Anterior cingulate cortex (tissue), 58 donors: ENCODE results near the gene EHMT1.
"Not testable (repeated sequence)": the region's sequence is repeated elsewhere in the genome, so short reads cannot be mapped to it uniquely, and the experiment has no call there.

ENCODE experiments used
- DNase-seq, 58 donors: peaks; one replicate each; lab custom pipeline; 2025; lab: John Stamatoyannopoulos, UW

EHMT1 gene

GRCh38 chr9:137710704-137711103 is 91.9 kb downstream of the EHMT1 start:
- DNase-seq, result peak in 1 of 58 donors; percentile 34

GRCh38 chr9:137711678-137712105 is 92.9 kb downstream of the EHMT1 start:
- DNase-seq, result no peak

GRCh38 chr9:137715321-137715720 is 96.5 kb downstream of the EHMT1 start:
- no peak for DNase-seq

GRCh38 chr9:137715866-137716693 is 97.3 kb downstream of the EHMT1 start:
- not testable (repeated sequence) for DNase-seq

DNA sequence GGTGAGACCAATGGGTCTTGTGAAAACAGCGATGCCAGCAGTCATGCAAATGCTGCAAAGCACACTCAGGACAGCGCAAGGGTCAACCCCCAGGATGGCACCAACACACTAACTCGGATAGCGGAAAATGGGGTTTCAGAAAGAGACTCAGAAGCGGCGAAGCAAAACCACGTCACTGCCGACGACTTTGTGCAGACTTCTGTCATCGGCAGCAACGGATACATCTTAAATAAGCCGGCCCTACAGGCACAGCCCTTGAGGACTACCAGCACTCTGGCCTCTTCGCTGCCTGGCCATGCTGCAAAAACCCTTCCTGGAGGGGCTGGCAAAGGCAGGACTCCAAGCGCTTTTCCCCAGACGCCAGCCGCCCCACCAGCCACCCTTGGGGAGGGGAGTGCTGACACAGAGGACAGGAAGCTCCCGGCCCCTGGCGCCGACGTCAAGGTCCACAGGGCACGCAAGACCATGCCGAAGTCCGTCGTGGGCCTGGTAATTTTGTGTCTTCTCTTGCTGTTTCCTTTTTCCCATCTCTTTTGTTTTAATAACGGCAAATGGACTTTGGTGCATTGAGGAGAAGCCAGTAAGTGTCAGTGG is 98.0 kb downstream of the EHMT1 start:
- no peak for DNase-seq

DNA sequence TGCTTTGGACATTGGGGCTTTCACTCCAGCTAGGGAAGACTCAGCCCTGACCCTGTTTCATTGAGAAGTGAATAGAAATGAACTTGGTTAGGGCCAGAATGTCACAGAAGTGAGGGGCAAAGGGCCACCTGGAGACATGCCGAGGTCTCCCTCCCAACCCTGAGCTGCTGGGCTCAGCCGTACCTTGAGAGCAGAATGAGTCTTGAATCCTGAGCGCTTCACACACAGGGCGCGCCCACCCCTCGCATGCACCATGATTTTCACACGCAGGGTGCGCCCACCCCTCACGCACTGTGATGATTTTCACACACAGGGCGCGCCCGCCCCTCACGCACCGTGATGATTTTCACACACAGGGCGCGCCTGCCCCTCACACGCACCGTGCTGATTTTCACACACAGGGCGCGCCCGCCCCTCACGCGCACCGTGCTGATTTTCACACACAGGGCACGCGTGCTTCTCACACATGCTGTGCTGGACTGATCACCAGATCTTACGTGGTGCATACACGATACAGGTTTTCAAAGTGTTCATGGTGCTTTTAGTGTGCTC is 99.0 kb downstream of the EHMT1 start:
- no peak for DNase-seq

- no peak for DNase-seq
These were observed 100.4 kb downstream of the EHMT1 start for GRCh38 chr9:137719194-137719593.

- DNase-seq, result no peak
These were observed 101.8 kb downstream of the EHMT1 start for GRCh38 chr9:137720571-137721110.

DNA sequence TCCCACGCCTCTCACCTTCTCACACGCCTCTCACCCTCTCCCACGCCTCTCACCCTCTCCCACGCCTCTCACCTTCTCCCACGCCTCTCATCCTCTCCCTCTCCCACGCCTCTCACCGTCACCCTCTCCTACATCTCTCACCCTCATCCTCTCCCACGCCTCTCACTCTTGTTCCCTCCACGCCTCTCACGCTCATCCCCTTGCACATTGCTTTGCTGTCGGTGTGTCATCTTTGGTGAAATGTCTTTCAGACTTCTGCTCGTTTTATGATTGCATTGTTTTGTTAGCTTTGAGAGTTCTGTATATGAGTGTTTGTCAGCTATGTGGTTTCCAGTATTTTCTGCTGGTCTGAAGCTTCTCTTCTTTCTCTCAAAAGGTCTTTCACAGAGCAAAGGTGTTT is 102.7 kb downstream of the EHMT1 start:
- DNase-seq, result no peak

- no peak for DNase-seq
These were observed 103.1 kb downstream of the EHMT1 start for GRCh38 chr9:137721899-137722298.

DNA sequence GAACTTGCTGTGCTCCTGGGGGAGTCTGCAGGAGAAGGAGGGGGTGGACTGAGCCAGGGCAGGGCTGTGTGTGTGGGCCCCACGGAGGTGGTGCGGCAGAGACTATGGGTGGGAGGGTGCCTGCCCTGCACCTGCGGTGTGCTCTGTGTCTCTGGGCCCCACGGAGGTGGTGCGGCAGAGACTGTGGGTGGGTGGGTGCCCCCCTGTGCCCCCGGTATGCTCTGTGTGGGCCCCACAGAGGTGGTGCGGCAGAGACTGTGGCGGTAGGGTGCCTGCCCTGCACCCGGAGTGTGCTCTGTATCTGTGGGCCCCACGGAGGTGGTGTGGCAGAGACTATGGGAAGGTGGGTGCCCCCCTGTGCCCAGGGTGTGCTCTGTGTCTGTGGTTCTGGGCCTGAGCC is 103.7 kb downstream of the EHMT1 start:
- no peak for DNase-seq

GRCh38 chr9:137723356-137723755 is 104.6 kb downstream of the EHMT1 start:
- DNase-seq, result not testable (repeated sequence)

- no peak for DNase-seq
These were observed 105.1 kb downstream of the EHMT1 start for GRCh38 chr9:137723783-137724445.

DNA sequence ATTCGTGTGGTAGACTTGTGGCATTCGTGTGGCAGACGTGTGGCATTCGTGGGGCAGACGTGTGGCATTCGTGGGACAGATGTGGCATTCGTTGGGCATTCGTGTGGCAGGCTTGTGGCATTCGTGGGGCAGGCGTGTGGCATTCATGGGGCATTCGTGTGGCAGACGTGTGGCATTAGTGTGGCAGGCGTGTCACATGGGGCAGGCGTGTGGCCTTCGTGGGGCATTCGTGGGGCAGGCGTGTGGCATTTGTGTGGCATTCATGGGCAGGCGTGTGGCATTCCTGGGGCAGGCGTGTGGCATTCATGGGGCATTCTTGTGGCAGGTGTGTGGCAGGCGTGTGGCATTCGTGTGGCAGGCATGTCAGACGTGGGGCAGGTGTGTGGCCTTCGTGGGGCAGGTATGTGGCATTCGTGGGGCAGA is 106.0 kb downstream of the EHMT1 start:
- no peak for DNase-seq

DNA sequence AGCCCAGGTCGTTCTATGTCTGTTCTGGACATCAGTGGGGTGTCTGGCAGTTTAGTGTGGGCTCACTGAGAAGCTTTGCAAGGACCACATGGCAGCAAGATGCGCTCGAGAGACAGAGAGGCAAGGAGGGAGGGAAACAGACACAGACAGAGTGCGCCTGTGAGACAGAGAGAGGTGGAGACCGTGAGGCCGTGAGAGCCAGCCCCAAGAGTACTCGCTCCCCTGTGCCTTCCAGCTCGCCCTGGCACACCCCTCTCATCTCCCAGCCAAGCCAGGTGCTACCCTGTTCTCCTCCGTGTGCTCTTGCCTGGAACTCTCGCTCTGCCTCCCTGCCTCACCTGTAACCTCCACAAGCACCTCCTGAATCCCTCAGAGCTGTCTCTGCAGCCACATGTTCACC is 106.8 kb downstream of the EHMT1 start:
- DNase-seq, result no peak

DNA sequence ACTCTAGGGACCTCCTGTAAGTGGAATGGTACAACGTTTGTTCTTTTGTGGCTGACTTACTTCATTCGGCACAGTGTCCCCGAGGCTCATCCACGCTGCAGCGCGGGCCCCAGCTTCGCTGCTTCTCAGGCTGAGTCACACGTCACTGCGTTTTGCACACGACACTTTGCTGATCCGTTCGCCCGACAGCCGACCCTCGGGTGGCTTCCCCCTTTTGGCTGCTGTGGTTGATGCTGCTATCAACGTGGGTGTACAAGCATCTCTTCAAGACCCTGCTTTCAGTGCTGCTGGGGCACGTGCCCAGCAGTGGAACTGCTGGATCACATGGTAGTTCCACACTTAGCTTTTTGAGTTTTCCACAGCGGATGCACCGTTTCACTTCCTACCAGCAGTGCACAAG is 107.5 kb downstream of the EHMT1 start:
- not testable (repeated sequence) for DNase-seq

- no peak for DNase-seq
These were observed 108.0 kb downstream of the EHMT1 start for GRCh38 chr9:137726764-137727163.

GRCh38 chr9:137727716-137728115 is 108.9 kb downstream of the EHMT1 start:
- no peak for DNase-seq

GRCh38 chr9:137728444-137729311 is 109.9 kb downstream of the EHMT1 start:
- no peak for DNase-seq
